ENCODE results near the gene FBXW7.

Gene FBXW7

GRCh38 chr4:152501846-152502536, 33.9 kb downstream of the FBXW7 start:
- Histone ChIP-seq H3K36me3 (ENCODE audit: control insufficient read depth in 1 of 2, insufficient read depth in 2 of 2, low read length in 2 of 2) (no peaks in the 10 kb centered on the region), H3K4me3 (ENCODE audit: low read depth in 1 of 2, low read length in 2 of 2) (no peak overlapping the region), H3K4me1 (ENCODE audit: control insufficient read depth in 1 of 2, insufficient read depth in 2 of 2, low read length in 2 of 2) (peaks cover 3 to 10% of the 10 kb centered on the region in 2 donors)

GRCh38 chr4:152500800-152501434, 35.0 kb downstream of the FBXW7 start:
- no peaks in the 10 kb centered on the region for H3K36me3 ChIP-seq (ENCODE audit: control insufficient read depth in 1 of 2, insufficient read depth in 2 of 2, low read length in 2 of 2)
- no peak overlapping the region for H3K4me3 ChIP-seq (ENCODE audit: low read depth in 1 of 2, low read length in 2 of 2)
- no peaks in the 10 kb centered on the region for H3K9me3 ChIP-seq (ENCODE audit: control insufficient read depth in 1 of 2, low read length in 2 of 2)
- no peak overlapping the region for H3K27ac ChIP-seq (ENCODE audit: low read depth, low read length)
- no peaks in the 10 kb centered on the region for H3K27me3 ChIP-seq (ENCODE audit: control insufficient read depth in 1 of 2, insufficient read depth in 2 of 2, low read length in 2 of 2)
- H3K4me1 ChIP-seq (ENCODE audit: control insufficient read depth in 1 of 2, insufficient read depth in 2 of 2, low read length in 2 of 2), result peaks cover 3 to 10% of the 10 kb centered on the region in 2 donors
- H3K9ac ChIP-seq (ENCODE audit: low read depth in 1 of 2, low read length in 2 of 2), result no peak overlapping the region

More at GRCh38 chr4:152501846-152502536, 33.9 kb downstream of the FBXW7 start:
- H3K9me3 ChIP-seq (ENCODE audit: control insufficient read depth in 1 of 2, low read length in 2 of 2), result no peaks in the 10 kb centered on the region
- no peaks in the 10 kb centered on the region for H3K27me3 ChIP-seq (ENCODE audit: control insufficient read depth in 1 of 2, insufficient read depth in 2 of 2, low read length in 2 of 2)
- no peak overlapping the region for H3K9ac ChIP-seq (ENCODE audit: low read depth in 1 of 2, low read length in 2 of 2)
- no peak overlapping the region for H3K27ac ChIP-seq (ENCODE audit: low read depth, low read length)

GRCh38 chr4:152500275-152500674, 35.6 kb downstream of the FBXW7 start:
- Histone ChIP-seq H3K27ac (ENCODE audit: low read depth, low read length) (no peak overlapping the region), H3K9ac (ENCODE audit: low read depth in 1 of 2, low read length in 2 of 2) (no peak overlapping the region), H3K36me3 (ENCODE audit: control insufficient read depth in 1 of 2, insufficient read depth in 2 of 2, low read length in 2 of 2) (no peaks in the 10 kb centered on the region), H3K4me3 (ENCODE audit: low read depth in 1 of 2, low read length in 2 of 2) (no peak overlapping the region), H3K9me3 (ENCODE audit: control insufficient read depth in 1 of 2, low read length in 2 of 2) (no peaks in the 10 kb centered on the region), H3K27me3 (ENCODE audit: control insufficient read depth in 1 of 2, insufficient read depth in 2 of 2, low read length in 2 of 2) (no peaks in the 10 kb centered on the region), H3K4me1 (ENCODE audit: control insufficient read depth in 1 of 2, insufficient read depth in 2 of 2, low read length in 2 of 2) (peaks cover 3 to 10% of the 10 kb centered on the region in 2 donors)

- Histone ChIP-seq H3K9ac (ENCODE audit: low read depth in 1 of 2, low read length in 2 of 2) (no peak overlapping the region), H3K4me3 (ENCODE audit: low read depth in 1 of 2, low read length in 2 of 2) (no peak overlapping the region), H3K9me3 (ENCODE audit: control insufficient read depth in 1 of 2, low read length in 2 of 2) (no peaks in the 10 kb centered on the region)
Observed at GRCh38 chr4:152499344-152499743, 36.5 kb downstream of the FBXW7 start.

GRCh38 chr4:152494020-152494419, 41.9 kb downstream of the FBXW7 start:
- Histone ChIP-seq H3K4me3 (ENCODE audit: low read depth in 1 of 2, low read length in 2 of 2) (no peak overlapping the region), H3K9me3 (ENCODE audit: control insufficient read depth in 1 of 2, low read length in 2 of 2) (no peaks in the 10 kb centered on the region), H3K4me1 (ENCODE audit: control insufficient read depth in 1 of 2, insufficient read depth in 2 of 2, low read length in 2 of 2) (peaks cover 15 to 24% of the 10 kb centered on the region in 2 donors), H3K27ac (ENCODE audit: low read depth, low read length) (no peak overlapping the region), H3K27me3 (ENCODE audit: control insufficient read depth in 1 of 2, insufficient read depth in 2 of 2, low read length in 2 of 2) (no peaks in the 10 kb centered on the region), H3K36me3 (ENCODE audit: control insufficient read depth in 1 of 2, insufficient read depth in 2 of 2, low read length in 2 of 2) (no peaks in the 10 kb centered on the region), H3K9ac (ENCODE audit: low read depth in 1 of 2, low read length in 2 of 2) (no peak overlapping the region)

More at GRCh38 chr4:152499344-152499743, 36.5 kb downstream of the FBXW7 start:
- Histone ChIP-seq H3K4me1 (ENCODE audit: control insufficient read depth in 1 of 2, insufficient read depth in 2 of 2, low read length in 2 of 2) (peaks cover 3 to 10% of the 10 kb centered on the region in 2 donors), H3K27me3 (ENCODE audit: control insufficient read depth in 1 of 2, insufficient read depth in 2 of 2, low read length in 2 of 2) (no peaks in the 10 kb centered on the region), H3K27ac (ENCODE audit: low read depth, low read length) (no peak overlapping the region), H3K36me3 (ENCODE audit: control insufficient read depth in 1 of 2, insufficient read depth in 2 of 2, low read length in 2 of 2) (no peaks in the 10 kb centered on the region)

GRCh38 chr4:152488246-152488645, 47.6 kb downstream of the FBXW7 start:
- H3K27me3 ChIP-seq (ENCODE audit: control insufficient read depth in 1 of 2, insufficient read depth in 2 of 2, low read length in 2 of 2), result no peaks in the 10 kb centered on the region
- peaks cover 20 to 45% of the 10 kb centered on the region in 2 donors for H3K4me1 ChIP-seq (ENCODE audit: control insufficient read depth in 1 of 2, insufficient read depth in 2 of 2, low read length in 2 of 2)
- H3K4me3 ChIP-seq (ENCODE audit: low read depth in 1 of 2, low read length in 2 of 2), result no peak overlapping the region
- H3K27ac ChIP-seq (ENCODE audit: low read depth, low read length), result no peak overlapping the region
- no peak overlapping the region for H3K9ac ChIP-seq (ENCODE audit: low read depth in 1 of 2, low read length in 2 of 2)
- no peaks in the 10 kb centered on the region for H3K9me3 ChIP-seq (ENCODE audit: control insufficient read depth in 1 of 2, low read length in 2 of 2)
- H3K36me3 ChIP-seq (ENCODE audit: control insufficient read depth in 1 of 2, insufficient read depth in 2 of 2, low read length in 2 of 2), result no peaks in the 10 kb centered on the region

- Histone ChIP-seq H3K27me3 (ENCODE audit: control insufficient read depth in 1 of 2, insufficient read depth in 2 of 2, low read length in 2 of 2) (no peaks in the 10 kb centered on the region), H3K27ac (ENCODE audit: low read depth, low read length) (no peak overlapping the region), H3K4me3 (ENCODE audit: low read depth in 1 of 2, low read length in 2 of 2) (peak overlapping the region in 1 of 2 donors; percentile 20), H3K9me3 (ENCODE audit: control insufficient read depth in 1 of 2, low read length in 2 of 2) (no peaks in the 10 kb centered on the region), H3K36me3 (ENCODE audit: control insufficient read depth in 1 of 2, insufficient read depth in 2 of 2, low read length in 2 of 2) (no peaks in the 10 kb centered on the region), H3K4me1 (ENCODE audit: control insufficient read depth in 1 of 2, insufficient read depth in 2 of 2, low read length in 2 of 2) (peaks cover 20 to 45% of the 10 kb centered on the region in 2 donors), H3K9ac (ENCODE audit: low read depth in 1 of 2, low read length in 2 of 2) (no peak overlapping the region)
Observed at GRCh38 chr4:152486429-152487389, 49.2 kb downstream of the FBXW7 start.

- Histone ChIP-seq H3K9ac (ENCODE audit: low read depth in 1 of 2, low read length in 2 of 2) (no peak overlapping the region), H3K36me3 (ENCODE audit: control insufficient read depth in 1 of 2, insufficient read depth in 2 of 2, low read length in 2 of 2) (no peaks in the 10 kb centered on the region), H3K9me3 (ENCODE audit: control insufficient read depth in 1 of 2, low read length in 2 of 2) (no peaks in the 10 kb centered on the region), H3K27ac (ENCODE audit: low read depth, low read length) (no peak overlapping the region), H3K27me3 (ENCODE audit: control insufficient read depth in 1 of 2, insufficient read depth in 2 of 2, low read length in 2 of 2) (no peaks in the 10 kb centered on the region), H3K4me3 (ENCODE audit: low read depth in 1 of 2, low read length in 2 of 2) (peak overlapping the region in 1 of 2 donors; percentile 7), H3K4me1 (ENCODE audit: control insufficient read depth in 1 of 2, insufficient read depth in 2 of 2, low read length in 2 of 2) (peaks cover 14 to 38% of the 10 kb centered on the region in 2 donors)
Observed at GRCh38 chr4:152485726-152486276, 50.1 kb downstream of the FBXW7 start.

- no peaks in the 10 kb centered on the region for H3K36me3 ChIP-seq (ENCODE audit: control insufficient read depth in 1 of 2, insufficient read depth in 2 of 2, low read length in 2 of 2)
- H3K27ac ChIP-seq (ENCODE audit: low read depth, low read length), result no peak overlapping the region
- H3K9ac ChIP-seq (ENCODE audit: low read depth in 1 of 2, low read length in 2 of 2), result no peak overlapping the region
- H3K4me3 ChIP-seq (ENCODE audit: low read depth in 1 of 2, low read length in 2 of 2), result no peak overlapping the region
- H3K27me3 ChIP-seq (ENCODE audit: control insufficient read depth in 1 of 2, insufficient read depth in 2 of 2, low read length in 2 of 2), result no peaks in the 10 kb centered on the region
- H3K4me1 ChIP-seq (ENCODE audit: control insufficient read depth in 1 of 2, insufficient read depth in 2 of 2, low read length in 2 of 2), result peaks cover 9 to 19% of the 10 kb centered on the region in 2 donors
- H3K9me3 ChIP-seq (ENCODE audit: control insufficient read depth in 1 of 2, low read length in 2 of 2), result no peaks in the 10 kb centered on the region
Observed at GRCh38 chr4:152482211-152482610, 53.7 kb downstream of the FBXW7 start.

Data from duodenal mucosa (tissue), 2 donors.